ENCODE data around the gene HS6ST2. TPM values are rescaled to one million over a fixed set of nuclear protein-coding genes. Genes with fewer than 3 reads are reported as not detected.

HS6ST2 gene
- total RNA-seq, 1 experiment from 2014 or later: not detected

- DNase-seq (ENCODE audit: low read depth): no peak
Observed at GRCh38 chrX:132742246-132742645, 216.2 kb downstream of the HS6ST2 start.

GRCh38 chrX:132741689-132742088 lies 216.7 kb downstream of the HS6ST2 start:
- no peak for DNase-seq (ENCODE audit: low read depth)

- no peak for DNase-seq (ENCODE audit: low read depth)
Observed at GRCh38 chrX:132740316-132741123, 217.9 kb downstream of the HS6ST2 start.

GRCh38 chrX:132738951-132739350 lies 219.5 kb downstream of the HS6ST2 start:
- DNase-seq (ENCODE audit: low read depth): no peak

GRCh38 chrX:132737743-132738142 lies 220.7 kb downstream of the HS6ST2 start:
- no peak for DNase-seq (ENCODE audit: low read depth)

GRCh38 chrX:132732236-132732635 lies 226.2 kb downstream of the HS6ST2 start:
- DNase-seq (ENCODE audit: low read depth): no peak

- no peak for DNase-seq (ENCODE audit: low read depth)
Observed at GRCh38 chrX:132730726-132731125, 227.7 kb downstream of the HS6ST2 start.

GRCh38 chrX:132730266-132730665 lies 228.2 kb downstream of the HS6ST2 start:
- DNase-seq (ENCODE audit: low read depth): no peak

GRCh38 chrX:132728296-132728695 lies 230.1 kb downstream of the HS6ST2 start:
- no peak for DNase-seq (ENCODE audit: low read depth)

- DNase-seq (ENCODE audit: low read depth): no peak
Observed at GRCh38 chrX:132718431-132718958, 239.9 kb downstream of the HS6ST2 start.

GRCh38 chrX:132716006-132716405 lies 242.4 kb downstream of the HS6ST2 start:
- DNase-seq (ENCODE audit: low read depth): no peak

- DNase-seq (ENCODE audit: low read depth): no peak
Observed at GRCh38 chrX:132714913-132715312, 243.5 kb downstream of the HS6ST2 start.

- no peak for DNase-seq (ENCODE audit: low read depth)
Observed at GRCh38 chrX:132712350-132712749, 246.1 kb downstream of the HS6ST2 start.

GRCh38 chrX:132710656-132711155 lies 247.7 kb downstream of the HS6ST2 start:
- no peak for DNase-seq (ENCODE audit: low read depth)

GRCh38 chrX:132708529-132708928 lies 249.9 kb downstream of the HS6ST2 start:
- DNase-seq (ENCODE audit: low read depth): no peak

GRCh38 chrX:132704769-132705168 lies 253.7 kb downstream of the HS6ST2 start:
- DNase-seq (ENCODE audit: low read depth): no peak

GRCh38 chrX:132694382-132694781 lies 264.0 kb downstream of the HS6ST2 start:
- no peak for DNase-seq (ENCODE audit: low read depth)

- no peak for DNase-seq (ENCODE audit: low read depth)
Observed at GRCh38 chrX:132692526-132692925, 265.9 kb downstream of the HS6ST2 start.

GRCh38 chrX:132692066-132692465 lies 266.4 kb downstream of the HS6ST2 start:
- no peak for DNase-seq (ENCODE audit: low read depth)

GRCh38 chrX:132689612-132690563 lies 268.5 kb downstream of the HS6ST2 start:
- no peak for DNase-seq (ENCODE audit: low read depth)

- no peak for DNase-seq (ENCODE audit: low read depth)
Observed at GRCh38 chrX:132685276-132685675, 273.2 kb downstream of the HS6ST2 start.

- no peak for DNase-seq (ENCODE audit: low read depth)
Observed at GRCh38 chrX:132677233-132677716, 281.2 kb downstream of the HS6ST2 start.
